SW 1271 (cell line): ENCODE measurements around the gene CCR8.
"Not testable (repeated sequence)": the region's sequence is repeated elsewhere in the genome, so short reads cannot be mapped to it uniquely, and the experiment has no call there.

Experiments used
- DNase-seq, 2 experiments: peaks; one replicate each; lab custom pipeline; 2025; lab: John Stamatoyannopoulos, UW

Gene CCR8

DNA sequence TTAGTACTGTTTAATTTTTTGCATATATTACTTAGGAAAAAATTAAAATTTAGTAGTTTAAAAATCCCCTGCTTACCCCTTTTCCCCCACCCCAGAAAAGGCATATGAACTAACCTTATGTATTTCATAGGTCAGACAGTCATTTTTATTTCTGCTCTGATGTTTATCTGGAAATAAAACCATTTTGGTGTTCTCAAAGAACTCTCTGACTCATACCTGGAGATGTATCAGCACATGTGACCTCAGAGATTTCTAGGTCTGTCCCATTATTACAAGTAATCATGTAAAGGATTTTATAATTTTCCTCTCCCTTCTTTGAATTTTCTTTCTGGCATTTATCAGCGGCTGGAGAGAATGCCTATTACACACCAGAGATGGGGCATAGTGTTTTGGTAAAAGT is 14.1 kb upstream of the CCR8 start:
- DNase-seq = no peak

DNA sequence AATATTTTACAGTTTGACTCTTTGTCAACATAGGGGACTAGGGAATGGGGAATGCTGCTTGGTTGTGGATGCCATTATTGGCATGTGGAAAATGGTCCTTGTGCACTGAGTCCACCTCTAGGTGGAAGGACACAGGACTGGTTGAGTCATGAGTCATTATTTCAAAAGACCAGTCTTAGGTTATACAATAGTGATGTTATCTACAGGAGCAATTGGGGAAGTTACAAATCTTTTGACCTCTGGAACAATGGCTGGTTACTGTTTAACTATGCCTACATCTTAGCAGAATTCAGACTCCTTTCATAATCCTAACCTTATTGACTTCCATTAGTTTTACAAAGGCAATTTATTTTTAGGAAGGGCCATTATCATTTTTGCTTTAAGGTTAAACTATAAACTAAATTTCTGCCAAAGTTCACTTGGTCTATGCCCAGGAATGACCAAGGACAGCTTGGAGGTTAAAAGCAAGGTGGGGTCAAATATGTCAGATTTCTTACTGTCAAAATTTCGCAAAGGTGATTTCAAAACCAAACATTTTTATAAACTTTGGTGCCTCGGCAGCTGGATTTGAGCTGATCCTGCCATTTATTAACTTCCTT is 11.8 kb upstream of the CCR8 start:
- no peak for DNase-seq

DNA sequence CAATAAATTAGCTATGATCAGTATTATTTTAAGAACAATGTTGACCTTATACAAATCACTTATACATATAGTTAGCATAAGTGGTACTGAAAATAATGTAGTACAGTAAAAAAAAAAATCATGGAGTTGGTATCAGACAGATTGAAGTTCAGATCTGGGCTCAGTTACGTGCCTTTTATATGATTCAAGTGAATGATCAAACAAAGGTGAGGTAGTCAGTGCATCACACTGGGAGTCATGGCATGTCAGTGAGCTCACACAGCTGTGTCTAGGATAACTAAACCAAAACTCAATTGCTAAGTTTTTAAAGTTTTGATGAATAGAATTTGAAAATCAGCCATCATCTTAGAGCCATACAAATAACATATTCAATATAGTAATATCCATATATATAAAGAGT is 11.2 kb upstream of the CCR8 start:
- DNase-seq = no peak

DNA sequence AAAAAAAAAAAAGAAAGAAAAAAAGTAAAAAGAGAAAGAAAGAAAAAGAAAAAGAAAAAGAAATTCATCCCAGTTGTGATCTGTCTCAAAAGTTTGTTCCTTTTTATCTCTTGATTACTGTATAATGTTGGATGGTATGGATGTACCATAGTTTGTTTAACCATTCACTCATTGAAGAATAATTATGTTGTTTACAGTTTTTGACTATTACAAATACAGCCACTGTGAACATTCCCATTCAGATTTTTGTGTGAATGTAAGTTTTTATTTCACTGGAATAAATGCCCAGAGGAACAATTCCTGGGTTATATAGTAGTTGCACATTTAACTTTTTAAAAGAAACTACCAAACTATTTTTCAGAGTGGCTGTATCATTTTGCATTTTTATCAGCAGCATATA is 10.3 kb upstream of the CCR8 start:
- no peak for DNase-seq

DNA sequence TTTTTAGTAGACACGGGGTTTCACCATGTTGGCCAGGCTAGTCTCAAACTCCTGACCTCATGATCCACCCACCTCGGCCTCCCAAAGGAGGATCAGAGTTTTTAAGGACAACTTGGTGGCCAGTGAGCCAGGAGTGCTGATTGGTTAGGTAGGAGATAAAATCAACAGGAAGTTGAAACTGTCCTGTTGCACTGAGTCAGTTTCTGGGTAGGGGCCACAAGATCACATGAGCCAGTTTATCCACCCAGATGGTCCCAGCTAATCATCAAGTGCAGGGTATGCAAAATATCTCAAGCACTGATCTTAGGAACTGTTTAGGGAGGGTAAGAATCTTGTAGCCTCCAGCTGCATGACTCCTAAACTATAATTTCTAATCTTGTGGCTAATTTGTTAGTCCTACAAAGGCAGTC is 7.9 kb upstream of the CCR8 start:
- not testable (repeated sequence) for DNase-seq

DNA sequence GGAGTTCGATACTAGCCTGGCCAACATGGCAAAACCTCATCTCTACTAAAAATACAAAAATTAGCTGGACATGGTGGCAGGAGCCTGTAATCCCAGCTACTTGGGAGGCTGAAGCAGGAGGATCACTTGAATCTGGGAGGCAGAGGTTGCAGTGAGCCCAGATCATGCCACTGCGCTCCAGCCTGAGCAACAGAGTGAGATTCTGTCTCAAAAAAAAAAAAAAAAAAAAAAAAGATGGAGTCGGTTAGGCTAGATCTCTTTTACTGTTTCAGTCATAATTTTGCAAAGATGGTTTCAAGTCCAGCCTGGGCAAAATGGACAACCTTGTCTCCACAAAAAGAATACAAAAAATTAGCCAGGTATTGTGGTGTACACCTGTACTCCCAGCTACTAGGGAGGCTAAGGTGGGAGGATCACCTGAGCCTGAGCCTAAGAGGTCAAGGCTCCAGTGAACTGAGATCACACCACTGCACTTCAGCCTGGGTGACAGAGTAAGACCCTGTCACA is 7.2 kb upstream of the CCR8 start:
- DNase-seq = not testable (repeated sequence)

DNA sequence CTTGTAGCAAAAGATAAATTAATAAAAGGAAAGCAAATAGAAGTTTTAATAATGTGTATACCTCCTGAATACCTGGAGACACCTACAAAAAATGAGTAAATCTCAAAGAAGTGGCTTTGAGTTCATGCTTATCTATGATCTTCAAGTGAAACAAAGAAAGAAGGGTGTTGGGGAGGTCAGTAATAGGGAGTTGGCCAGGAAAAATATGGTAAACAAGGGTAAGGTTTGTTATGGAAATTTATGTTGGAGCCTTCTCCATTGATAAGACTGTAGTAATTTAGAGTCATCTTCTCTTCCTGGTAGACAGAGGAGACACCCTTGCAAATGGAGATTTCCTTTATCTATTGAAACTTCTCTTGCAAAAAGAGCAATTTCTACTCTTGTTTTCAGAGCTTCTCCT is 6.6 kb upstream of the CCR8 start:
- no peak for DNase-seq

DNA sequence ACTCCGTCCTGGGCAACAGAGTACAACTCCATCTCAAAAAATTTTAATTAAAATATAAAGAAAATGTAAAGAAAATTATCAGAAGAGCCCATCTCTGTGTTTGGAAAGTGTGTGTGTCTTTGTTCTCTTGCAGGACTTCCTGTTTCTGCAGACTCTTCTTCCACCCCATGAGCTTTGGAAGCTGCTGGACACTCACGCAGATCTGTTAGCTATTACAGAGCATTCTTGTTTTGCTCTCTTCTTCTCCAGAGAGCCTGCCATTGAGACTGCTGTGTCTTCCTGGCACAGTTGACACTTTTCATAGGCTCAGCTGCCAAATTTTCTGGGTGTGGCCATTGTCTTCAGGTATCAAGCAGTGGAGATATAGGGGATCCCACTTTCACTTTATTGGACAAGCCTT is 6.0 kb upstream of the CCR8 start:
- DNase-seq = no peak

DNA sequence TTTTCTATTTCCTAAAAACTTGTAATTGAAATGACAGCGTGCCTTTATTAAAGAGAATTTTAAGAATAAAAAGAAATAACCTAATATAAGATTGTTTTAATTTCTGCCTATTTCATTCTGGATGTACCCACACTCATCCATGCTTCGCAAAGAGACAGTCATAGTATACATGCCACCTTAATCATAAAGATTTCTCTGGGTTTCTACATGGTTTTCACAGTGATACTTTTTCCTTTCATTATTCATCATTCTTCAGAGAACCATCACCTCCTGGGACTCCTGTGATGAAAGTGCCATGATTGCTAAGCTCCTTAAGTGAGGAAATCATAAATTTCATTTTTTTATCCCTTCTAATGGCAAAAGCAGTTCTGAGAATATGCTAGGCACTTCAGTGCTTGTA is 4.3 kb upstream of the CCR8 start:
- DNase-seq = no peak

DNA sequence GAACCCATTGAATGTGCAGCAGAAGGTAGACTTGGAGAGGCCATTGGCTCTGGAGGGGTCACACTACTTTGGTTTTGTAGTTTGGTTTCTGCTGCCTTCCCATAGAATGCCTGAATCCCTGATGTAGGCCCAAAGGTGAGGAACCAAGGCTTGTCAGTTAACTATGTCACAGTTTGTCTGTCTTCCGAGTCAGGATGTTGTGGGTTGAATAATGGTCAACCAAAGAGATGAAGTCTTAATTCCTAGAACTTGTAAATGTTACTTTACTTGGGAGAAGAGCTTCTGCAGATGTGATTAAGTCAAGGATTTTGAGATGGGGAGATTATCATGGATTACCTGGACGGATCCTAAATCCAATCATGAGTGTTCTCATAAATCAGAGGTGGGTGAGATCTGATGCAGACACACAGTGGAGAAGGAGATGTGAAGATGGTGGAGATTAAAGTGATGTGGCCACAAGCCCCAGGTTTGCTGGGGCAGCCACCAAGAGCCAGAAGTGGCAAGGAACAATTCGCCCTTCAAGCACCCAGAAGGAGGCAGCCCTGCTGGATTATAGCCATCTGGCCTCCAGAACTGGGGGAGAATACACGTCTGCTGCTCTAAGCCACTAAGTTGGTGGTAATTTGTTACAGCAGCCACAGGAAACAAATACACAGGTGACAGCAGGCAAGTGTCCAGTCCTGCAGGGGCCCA is 2.3 kb upstream of the CCR8 start:
- DNase-seq = no peak

DNA sequence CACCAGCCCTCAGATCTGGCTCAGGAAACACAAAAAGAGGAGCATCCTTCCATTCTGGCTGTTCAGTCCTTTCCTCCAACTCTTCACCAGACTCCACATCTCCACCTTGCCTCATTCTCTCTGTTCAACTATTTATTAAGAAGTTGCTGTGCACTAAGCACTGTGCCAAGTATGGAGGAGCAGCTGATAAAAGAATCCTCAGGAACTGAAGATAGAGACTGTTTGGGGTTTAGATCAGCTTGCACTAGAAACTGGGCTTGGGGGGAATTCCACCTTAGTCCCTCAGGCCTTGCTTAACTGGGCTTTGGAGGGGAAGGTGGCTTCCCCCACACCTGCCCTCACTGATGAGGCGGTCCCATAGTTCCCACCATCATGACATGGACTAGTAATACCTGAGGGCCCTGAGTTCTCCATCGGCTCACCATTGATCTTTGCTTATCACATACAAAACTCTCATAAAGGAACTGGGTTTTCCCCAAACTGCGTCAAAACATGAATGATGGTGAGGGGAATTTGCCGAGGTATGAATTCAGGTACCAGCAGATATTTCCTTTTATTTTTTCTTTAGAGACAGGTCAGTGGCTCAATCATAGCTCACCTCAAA is 1.7 kb upstream of the CCR8 start:
- no peak for DNase-seq

DNA sequence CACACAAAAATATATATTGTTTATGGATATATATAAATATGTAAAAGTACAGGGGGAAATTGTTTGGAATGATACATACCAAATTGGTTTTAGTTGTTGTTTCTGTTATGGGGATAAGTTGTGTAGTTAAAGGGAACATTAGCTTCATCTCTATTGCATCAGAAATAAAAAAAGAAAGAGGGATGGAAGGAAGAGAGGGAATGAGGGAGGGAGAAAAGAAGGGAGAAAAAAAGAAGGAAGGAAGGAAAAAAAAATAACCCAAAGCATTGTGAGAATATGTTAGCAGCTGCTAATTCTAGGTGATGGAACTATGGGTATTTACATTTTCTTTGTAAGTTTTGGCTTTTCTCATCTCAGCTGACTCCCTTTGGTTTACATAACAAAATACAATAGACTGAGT is 1.3 kb downstream of the CCR8 start:
- no peak for DNase-seq

DNA sequence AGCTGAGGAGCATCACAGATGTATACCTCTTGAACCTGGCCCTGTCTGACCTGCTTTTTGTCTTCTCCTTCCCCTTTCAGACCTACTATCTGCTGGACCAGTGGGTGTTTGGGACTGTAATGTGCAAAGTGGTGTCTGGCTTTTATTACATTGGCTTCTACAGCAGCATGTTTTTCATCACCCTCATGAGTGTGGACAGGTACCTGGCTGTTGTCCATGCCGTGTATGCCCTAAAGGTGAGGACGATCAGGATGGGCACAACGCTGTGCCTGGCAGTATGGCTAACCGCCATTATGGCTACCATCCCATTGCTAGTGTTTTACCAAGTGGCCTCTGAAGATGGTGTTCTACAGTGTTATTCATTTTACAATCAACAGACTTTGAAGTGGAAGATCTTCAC is 3.0 kb downstream of the CCR8 start:
- DNase-seq = no peak

DNA sequence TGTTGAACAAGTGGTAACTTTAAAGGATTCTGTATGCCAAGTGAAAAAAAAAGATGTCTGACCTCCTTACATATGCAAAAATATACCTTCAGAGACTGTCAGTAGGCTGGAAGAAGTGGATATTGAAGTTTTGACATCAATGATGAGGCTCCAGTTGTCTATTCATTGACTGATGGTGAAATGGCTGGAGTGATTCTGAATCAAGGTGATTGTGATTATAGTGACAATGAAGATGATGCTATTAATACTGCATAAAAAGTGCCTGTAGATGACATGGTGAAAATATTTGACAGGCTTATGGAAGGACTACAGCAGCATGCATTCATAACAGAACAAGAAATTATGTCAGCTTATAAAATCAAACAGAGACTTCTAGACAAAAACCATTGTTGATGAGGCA is 4.1 kb downstream of the CCR8 start:
- DNase-seq = no peak

DNA sequence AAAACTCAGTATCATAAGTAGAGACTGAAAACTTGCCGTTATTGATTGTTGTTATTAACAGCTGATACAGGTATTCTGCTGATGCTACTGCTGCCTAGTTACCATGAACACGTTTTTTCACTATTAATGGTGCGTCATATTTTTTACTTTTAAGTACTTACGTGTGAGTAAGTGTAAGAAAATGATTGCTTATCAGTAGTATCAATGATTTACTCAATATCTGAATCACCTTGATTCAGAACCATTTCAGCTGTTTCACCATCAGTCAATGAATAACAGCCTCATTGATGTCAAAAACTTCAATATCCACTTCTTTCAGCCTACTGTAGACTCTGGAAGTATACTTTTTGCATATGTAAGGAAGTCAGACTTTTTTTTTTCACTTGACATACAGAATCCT is 4.7 kb downstream of the CCR8 start:
- no peak for DNase-seq

DNA sequence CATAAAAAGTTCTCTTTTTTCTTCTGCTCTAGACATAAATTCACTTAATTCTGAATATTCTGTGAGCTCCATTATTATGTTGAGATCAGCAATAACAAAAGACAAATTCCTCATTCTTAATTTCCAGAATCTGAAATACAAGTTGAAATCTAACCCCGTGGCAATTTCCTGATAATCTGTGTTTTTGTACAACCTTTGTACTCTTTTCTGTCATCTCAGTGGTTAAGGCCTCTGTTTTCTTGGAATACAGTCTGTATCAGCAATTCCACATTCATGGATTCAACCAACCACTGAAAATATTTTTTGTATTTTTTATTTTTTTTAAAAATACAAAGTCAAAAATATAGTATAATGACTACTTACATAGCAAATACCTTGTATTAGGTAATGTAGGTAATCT is 8.7 kb downstream of the CCR8 start:
- no peak for DNase-seq

DNA sequence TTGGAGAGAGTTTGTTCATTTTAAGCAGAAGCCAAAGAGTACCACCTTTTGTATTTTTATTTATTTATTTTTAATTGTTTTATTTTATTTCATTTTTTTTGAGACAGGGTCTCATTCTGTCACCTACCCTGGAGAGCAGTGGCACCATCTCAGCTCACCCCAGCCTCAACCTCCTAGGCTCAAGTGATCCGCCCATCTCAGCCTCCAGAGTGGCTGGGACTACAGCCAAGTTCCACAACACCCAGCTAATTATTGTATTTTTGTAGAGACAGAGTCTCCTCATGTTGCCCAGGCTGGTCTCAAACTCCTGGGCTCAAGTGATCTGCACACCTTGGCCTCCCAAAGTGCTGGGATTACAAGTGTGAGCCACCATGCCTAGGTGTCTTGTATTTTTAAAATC is 9.6 kb downstream of the CCR8 start:
- DNase-seq = no peak

DNA sequence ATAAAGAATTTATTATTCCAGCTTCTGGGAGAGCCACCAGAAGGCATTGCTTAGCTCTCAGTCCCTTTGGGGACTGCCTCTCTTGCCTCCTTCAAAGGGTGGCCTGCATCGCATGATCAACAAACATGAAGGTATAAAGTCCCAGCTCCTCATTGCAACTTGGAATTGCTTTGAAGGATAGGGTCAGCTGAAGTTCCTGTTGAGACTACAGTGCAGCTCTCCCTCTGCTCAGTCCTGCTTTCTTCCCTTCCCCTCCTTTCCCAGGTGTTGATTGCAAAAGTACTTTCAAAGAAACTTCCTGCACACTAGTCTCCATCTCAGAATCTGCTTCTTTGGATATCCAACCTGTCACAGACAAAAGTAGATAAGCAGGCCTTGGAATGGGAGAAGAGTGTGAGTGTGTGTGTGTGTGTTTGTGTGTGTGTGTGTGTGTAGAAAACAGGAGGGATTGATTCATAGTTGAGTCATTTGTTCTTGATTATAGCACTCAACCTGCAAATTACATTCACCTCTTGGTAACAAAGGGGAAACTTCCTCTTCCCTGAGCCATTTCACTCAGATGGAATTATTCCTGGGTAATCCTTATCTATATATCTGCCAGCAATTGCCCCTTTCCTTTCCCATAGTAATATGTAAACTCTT is 13.7 kb downstream of the CCR8 start:
- no peak for DNase-seq

DNA sequence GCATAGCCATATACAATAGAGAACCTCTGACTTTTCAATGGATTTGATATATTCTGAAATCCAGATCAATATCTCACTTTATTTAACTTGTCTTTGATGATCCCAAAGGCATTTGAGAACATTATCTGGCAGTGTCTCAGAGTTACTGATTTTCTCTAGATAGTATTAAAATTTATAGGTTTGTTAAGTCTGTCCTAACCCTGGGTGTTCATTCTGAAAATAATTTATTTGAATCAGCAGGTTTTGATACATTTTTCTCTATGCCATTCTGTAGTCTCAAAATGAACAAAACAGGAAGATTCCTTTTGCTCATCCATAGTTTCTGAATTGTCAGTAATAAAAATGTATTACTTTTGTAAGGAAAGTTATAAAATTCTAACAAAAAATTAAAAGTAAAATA is 14.3 kb downstream of the CCR8 start:
- no peak for DNase-seq

DNA sequence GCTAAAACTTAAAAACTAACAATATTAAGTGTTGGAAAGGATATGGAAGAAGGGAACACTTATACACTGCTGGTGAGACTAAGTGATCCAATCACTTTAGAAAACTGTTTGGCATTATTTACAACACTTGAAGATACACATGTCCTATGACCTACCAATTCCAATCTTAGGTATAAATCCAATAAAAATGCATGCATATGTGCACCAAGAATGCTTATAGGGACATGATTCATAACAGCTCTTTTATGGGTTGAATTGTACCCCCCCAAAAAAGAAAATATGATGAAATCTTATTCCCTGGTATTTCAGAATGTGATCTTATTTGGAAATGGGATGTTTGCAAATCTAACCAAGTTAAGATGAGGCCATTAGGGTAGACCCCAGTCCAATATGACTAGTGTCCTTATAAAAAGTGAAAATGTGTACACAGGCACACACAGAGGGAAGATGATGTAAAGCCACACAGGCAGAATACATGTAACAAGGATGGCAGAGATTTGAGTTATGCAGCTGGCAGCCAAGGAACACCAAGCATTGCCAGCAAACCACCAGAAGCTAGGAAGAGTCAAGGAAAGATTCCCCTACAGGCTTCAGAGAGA is 15.3 kb downstream of the CCR8 start:
- DNase-seq = no peak

DNA sequence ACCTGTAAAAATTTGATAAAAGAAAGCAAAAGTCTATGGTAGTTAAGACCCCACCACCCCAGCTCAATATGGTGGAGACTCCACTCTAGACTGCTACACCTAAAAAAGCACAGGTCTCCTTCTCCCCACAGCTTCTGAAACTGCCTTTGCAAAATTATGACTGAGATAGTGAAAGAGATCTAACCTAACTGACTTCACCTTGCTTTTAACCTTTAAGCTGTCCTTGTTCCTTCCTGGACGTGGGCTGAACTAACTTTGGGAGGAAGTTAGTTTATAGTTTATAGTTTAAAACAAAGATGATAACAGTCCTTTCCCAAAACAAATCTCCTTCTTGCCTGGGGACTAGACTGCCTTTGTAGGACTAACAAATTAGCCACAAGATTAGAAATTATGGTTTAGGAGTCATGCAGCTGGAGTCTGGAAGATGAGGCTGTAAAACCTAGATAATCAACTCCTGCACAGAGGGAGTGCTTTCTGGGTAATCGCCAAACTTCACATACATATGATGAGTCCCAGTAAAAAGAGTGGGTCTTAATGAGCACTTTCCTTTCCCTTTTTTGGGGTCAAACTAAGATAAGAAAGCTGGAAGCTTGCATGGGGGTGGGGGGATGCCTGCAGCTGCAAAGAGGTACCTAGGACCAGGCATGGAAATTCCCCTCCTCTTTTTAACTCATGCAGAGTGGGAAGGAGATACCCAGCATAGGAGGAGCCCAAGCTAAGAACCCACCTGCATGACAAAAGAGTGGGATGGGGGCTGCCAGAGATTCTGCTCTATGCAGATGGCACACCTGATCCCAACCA is 17.5 kb downstream of the CCR8 start:
- DNase-seq = no peak

DNA sequence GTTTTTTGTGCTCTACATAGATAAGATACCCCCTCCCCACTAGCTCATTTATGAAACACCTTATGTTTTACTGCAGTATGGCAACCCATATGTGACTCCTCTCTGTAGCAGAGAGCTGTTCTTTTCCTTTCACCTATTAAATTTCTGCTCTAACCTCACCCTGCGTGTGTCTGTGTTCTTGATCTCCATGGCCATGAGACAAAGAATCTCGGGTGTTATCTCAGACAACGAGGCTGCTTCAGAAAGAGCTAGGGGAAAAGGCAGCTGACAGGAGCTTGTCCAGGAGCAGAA is 18.0 kb downstream of the CCR8 start:
- DNase-seq = no peak
